AG10803 (cell line): ENCODE results near the gene DOLPP1.
A peak's percentile ranks its signal among the peaks of the same experiment; 100 is the strongest.

Source experiments
- DNase-seq: peaks from one replicate; pipeline ENCODE4 v3.0.0; 2010; ENCODE audit warnings: low read depth
- H3K4me3 ChIP-seq: 2 replicates; pipeline ENCODE4 v1.5.1; 2011; ENCODE audit warnings: mild to moderate bottlenecking, low read length, control low read depth
- TF ChIP-seq, protein P1 (sequence below): conservative IDR thresholded peaks from 2 replicates; pipeline ENCODE4 v1.5.1; 2011; ENCODE audit warnings: mild to moderate bottlenecking, low read length, control low read depth, inconsistent platforms

DOLPP1 gene

DNA sequence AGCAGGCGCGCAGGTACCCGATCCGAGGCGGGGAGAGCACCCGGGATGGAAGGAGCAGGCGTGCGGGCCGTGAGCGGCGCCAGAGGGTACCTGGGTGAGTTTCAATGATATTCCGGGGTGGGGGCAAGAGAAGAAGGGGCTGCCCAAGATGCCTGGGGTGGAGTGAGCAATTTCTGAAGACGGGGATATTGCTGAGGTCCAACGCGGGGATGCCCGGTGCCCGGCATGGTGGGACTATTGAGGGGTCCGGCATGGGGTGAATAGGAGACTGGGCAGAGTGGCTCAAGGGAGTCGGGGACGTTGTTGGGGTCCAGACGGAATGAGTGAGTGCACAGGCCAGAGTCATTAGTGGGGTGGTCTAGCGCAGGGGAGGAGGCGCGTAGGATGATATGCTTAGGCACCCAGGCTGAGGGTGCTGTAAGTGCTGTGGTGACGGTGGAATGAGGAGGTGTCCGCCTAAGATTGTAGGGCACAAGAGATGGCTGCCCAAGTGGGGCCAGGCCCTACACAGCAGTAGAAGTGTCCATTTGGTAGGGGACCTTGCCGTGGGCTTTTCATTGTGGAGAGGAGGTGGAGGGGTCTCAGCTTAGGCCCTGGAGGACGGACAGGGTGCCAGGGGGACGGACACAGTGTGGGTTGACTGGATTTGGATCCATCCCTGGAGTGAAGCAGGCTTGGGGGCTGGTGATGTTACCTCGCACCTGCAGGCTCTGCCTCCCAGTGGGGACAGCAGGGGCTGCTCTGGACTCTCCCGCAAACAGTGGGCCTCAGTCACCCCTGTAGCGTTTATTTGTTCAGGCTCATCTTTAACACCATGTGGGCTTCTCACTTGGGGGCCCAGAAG lies 43.8 kb upstream of the DOLPP1 start:
- DNase-seq, result no peak
- TF ChIP-seq, protein P1, sequence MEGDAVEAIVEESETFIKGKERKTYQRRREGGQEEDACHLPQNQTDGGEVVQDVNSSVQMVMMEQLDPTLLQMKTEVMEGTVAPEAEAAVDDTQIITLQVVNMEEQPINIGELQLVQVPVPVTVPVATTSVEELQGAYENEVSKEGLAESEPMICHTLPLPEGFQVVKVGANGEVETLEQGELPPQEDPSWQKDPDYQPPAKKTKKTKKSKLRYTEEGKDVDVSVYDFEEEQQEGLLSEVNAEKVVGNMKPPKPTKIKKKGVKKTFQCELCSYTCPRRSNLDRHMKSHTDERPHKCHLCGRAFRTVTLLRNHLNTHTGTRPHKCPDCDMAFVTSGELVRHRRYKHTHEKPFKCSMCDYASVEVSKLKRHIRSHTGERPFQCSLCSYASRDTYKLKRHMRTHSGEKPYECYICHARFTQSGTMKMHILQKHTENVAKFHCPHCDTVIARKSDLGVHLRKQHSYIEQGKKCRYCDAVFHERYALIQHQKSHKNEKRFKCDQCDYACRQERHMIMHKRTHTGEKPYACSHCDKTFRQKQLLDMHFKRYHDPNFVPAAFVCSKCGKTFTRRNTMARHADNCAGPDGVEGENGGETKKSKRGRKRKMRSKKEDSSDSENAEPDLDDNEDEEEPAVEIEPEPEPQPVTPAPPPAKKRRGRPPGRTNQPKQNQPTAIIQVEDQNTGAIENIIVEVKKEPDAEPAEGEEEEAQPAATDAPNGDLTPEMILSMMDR, result no peak

DNA sequence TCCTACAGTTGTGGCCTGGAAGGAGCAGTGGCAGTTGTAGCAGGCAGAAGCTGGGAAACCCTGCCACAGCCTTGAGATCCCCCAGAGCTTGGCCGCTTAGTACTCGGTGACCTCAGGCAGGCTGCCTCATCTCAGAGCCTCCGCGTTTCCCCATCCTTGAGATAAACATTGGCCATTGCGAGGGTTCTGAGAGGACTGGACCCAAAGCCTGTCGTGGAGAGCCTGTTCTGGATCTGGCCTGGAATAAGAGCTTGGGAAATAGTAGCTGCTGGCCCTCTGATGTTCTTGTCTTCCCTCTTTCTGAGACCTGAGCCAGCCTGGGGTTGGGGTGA lies 43.2 kb upstream of the DOLPP1 start:
- H3K4me3 ChIP-seq, result peak overlapping the region; percentile 93
- TF ChIP-seq, protein P1, result no peak
- DNase-seq, result no peak

More for the DNA sequence above, 43.8 kb upstream of the DOLPP1 start:
- peak overlapping the region; percentile 93 for H3K4me3 ChIP-seq

DNA sequence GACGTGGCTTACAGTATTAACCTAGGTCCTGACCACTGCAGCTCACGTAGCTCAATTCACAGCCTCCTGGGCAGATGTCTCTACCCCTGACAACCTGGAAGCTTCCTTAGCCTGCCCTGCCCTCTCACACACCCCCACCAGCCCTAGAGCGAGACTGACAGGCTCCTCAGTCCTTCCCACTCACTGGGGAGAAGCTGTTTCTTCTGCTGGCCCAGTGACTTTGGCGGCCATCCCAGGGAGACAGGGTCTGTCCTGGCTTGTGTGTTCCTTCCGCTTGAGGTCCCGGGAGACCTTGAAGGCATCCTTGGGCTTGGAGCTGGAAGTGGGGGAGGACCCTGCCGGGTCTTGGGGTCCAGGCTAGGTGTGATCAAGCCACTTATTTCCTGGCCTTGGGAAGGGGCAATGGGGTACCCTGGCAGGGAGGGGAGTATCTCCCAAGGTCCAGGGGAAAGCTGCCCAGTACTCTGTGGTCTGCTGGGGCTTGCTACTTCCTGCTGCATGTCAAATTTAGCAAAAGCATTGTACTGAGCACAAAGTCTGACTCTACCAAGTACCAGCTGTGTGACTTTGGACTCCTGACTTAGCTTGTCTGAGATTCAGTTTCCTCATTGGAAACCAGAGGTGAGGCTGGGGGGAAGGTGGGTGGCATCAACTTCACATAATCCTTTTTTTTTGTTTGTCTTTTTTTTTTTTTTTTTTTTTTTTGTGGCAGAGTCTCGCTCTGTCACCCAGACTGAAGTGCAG lies 42.6 kb upstream of the DOLPP1 start:
- peak overlapping the region; percentile 93 for H3K4me3 ChIP-seq
- DNase-seq, result no peak
- TF ChIP-seq, protein P1, result no peak

DNA sequence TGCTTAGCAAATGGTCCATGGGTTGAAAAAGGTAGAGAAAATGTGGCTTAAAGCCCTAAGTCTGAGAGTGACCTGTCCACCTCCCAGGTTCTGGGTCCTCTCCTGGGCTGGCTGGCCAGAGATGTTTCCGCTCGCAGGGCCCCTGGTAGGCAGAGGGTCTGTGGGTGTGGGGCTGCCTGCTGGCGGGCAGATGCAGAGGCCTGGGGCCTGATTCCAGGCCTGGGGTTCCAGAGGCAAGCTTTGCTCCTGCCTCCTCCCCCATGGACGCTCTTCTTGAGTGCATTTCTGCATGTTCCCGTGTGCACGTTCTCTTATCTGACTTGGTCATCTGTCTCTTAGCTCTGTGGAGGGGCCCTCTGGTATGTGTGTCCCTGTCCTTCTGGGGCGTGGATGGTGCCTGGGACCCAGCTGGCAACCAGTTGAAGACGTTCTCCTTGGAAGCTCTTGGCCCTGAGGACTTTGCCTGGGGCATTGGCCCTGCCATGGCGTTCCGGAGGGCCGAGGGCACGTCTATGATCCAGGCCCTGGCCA lies 40.7 kb upstream of the DOLPP1 start:
- TF ChIP-seq, protein P1, result no peak
- no peak for DNase-seq
- no peak overlapping the region for H3K4me3 ChIP-seq

DNA sequence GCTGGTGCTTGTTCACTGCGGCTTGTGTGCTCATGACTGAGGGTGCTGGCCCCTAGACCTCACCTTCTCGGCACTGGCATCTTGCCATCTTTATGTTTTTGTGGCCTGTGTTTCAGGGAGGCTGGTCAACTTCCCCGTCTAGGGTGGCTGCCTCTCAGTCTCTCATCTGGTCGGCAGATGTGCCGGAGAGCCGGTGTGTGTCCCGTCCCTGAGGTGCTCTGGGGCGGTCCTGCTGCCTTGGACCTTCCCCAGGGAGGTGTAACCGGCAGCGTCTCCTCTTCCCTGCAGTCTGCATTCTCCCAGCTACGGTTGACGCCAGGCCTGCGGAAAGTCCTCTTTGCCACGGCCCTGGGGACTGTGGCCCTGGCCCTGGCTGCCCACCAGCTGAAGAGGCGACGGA lies 38.9 kb upstream of the DOLPP1 start:
- TF ChIP-seq, protein P1, result no peak
- DNase-seq, result no peak
- H3K4me3 ChIP-seq, result no peak overlapping the region

DNA sequence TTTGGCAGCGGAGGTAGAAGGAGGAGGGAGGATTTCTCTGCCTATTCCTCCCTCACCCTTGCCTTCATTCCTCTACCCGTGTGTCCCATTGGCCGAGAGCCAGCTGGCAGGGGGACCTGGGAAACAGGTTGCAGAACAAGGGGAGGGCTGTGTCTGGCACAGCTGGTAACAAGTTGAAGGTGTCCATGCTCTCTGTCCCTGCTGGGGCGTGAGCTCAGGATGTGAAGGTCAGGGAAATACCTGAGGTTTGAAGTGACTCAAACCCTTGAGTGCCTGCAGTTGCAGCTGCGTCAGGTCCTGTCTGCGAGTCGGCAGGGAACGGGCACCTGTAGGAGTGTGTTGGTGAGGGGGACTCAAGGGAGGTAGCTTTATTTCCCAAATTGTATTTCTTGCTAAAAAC lies 28.3 kb upstream of the DOLPP1 start:
- DNase-seq, result no peak
- H3K4me3 ChIP-seq, result no peak overlapping the region
- TF ChIP-seq, protein P1, result no peak
